ENCODE measurements around the gene IKZF2. TPM values are rescaled to one million over a fixed set of nuclear protein-coding genes. Genes with fewer than 3 reads are reported as not detected.

The IKZF2 gene
- total and polyA plus RNA-seq, 2 experiments from 2014 or later, result 2.6 to 10.1 TPM

DNA sequence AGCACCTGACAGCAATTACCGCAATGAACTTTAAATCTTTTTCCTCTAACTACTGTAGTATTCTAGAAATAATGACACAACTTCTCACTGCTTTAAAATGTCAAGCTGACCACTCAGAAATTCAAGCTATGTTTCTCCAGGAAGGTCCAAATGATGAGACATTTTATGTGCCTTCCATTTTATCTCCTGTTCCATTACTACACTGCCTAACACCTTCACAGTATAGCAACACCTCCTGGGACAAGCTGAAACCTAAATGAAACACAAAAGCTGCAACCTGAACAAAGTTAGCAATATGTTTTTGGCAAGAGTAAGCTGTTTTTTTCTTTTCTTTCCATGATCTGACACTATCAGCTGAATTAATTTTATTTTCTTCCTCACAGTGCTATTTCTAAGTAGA lies 81.9 kb downstream of the IKZF2 start:
- H3K4me2 ChIP-seq, result no peak overlapping the region
- H2AFZ ChIP-seq, result no peak overlapping the region
- no peaks in the 10 kb centered on the region for H3K27me3 ChIP-seq (ENCODE audit: insufficient read depth)
- no peaks in the 10 kb centered on the region for H3K36me3 Mint-ChIP-seq (ENCODE audit: low read depth)
- no peak for TF ChIP-seq STAT1 (IDR thresholded peaks at IDR 0.05; ENCODE audit: unreplicated experiment)
- TF ChIP-seq, protein P1, sequence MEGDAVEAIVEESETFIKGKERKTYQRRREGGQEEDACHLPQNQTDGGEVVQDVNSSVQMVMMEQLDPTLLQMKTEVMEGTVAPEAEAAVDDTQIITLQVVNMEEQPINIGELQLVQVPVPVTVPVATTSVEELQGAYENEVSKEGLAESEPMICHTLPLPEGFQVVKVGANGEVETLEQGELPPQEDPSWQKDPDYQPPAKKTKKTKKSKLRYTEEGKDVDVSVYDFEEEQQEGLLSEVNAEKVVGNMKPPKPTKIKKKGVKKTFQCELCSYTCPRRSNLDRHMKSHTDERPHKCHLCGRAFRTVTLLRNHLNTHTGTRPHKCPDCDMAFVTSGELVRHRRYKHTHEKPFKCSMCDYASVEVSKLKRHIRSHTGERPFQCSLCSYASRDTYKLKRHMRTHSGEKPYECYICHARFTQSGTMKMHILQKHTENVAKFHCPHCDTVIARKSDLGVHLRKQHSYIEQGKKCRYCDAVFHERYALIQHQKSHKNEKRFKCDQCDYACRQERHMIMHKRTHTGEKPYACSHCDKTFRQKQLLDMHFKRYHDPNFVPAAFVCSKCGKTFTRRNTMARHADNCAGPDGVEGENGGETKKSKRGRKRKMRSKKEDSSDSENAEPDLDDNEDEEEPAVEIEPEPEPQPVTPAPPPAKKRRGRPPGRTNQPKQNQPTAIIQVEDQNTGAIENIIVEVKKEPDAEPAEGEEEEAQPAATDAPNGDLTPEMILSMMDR (conservative IDR thresholded peaks at IDR 0.05; ENCODE audit: low read depth in 2 of 2), result no peak
- no peak for TF ChIP-seq POLR2AphosphoS5 (IDR thresholded peaks at IDR 0.05; ENCODE audit: low read depth)
- TF ChIP-seq, protein P2, sequence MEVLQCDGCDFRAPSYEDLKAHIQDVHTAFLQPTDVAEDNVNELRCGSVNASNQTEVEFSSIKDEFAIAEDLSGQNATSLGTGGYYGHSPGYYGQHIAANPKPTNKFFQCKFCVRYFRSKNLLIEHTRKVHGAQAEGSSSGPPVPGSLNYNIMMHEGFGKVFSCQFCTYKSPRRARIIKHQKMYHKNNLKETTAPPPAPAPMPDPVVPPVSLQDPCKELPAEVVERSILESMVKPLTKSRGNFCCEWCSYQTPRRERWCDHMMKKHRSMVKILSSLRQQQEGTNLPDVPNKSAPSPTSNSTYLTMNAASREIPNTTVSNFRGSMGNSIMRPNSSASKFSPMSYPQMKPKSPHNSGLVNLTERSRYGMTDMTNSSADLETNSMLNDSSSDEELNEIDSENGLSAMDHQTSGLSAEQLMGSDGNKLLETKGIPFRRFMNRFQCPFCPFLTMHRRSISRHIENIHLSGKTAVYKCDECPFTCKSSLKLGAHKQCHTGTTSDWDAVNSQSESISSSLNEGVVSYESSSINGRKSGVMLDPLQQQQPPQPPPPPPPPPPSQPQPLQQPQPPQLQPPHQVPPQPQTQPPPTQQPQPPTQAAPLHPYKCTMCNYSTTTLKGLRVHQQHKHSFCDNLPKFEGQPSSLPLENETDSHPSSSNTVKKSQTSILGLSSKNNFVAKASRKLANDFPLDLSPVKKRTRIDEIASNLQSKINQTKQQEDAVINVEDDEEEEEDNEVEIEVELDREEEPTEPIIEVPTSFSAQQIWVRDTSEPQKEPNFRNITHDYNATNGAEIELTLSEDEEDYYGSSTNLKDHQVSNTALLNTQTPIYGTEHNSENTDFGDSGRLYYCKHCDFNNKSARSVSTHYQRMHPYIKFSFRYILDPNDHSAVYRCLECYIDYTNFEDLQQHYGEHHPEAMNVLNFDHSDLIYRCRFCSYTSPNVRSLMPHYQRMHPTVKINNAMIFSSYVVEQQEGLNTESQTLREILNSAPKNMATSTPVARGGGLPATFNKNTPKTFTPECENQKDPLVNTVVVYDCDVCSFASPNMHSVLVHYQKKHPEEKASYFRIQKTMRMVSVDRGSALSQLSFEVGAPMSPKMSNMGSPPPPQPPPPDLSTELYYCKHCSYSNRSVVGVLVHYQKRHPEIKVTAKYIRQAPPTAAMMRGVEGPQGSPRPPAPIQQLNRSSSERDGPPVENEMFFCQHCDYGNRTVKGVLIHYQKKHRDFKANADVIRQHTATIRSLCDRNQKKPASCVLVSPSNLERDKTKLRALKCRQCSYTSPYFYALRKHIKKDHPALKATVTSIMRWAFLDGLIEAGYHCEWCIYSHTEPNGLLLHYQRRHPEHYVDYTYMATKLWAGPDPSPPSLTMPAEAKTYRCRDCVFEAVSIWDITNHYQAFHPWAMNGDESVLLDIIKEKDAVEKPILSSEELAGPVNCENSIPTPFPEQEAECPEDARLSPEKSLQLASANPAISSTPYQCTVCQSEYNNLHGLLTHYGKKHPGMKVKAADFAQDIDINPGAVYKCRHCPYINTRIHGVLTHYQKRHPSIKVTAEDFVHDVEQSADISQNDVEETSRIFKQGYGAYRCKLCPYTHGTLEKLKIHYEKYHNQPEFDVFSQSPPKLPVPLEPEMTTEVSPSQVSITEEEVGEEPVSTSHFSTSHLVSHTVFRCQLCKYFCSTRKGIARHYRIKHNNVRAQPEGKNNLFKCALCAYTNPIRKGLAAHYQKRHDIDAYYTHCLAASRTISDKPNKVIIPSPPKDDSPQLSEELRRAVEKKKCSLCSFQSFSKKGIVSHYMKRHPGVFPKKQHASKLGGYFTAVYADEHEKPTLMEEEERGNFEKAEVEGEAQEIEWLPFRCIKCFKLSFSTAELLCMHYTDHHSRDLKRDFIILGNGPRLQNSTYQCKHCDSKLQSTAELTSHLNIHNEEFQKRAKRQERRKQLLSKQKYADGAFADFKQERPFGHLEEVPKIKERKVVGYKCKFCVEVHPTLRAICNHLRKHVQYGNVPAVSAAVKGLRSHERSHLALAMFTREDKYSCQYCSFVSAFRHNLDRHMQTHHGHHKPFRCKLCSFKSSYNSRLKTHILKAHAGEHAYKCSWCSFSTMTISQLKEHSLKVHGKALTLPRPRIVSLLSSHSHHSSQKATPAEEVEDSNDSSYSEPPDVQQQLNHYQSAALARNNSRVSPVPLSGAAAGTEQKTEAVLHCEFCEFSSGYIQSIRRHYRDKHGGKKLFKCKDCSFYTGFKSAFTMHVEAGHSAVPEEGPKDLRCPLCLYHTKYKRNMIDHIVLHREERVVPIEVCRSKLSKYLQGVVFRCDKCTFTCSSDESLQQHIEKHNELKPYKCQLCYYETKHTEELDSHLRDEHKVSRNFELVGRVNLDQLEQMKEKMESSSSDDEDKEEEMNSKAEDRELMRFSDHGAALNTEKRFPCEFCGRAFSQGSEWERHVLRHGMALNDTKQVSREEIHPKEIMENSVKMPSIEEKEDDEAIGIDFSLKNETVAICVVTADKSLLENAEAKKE (CRISPR knock-in tag; IDR thresholded peaks at IDR 0.05), result no peak
- no peak for TF ChIP-seq ZNF114 (CRISPR knock-in tag; IDR thresholded peaks at IDR 0.05)
- no peak for TF ChIP-seq CREB1 (CRISPR knock-in tag; IDR thresholded peaks at IDR 0.05; ENCODE audit: low read depth)
- TF ChIP-seq, protein P3, sequence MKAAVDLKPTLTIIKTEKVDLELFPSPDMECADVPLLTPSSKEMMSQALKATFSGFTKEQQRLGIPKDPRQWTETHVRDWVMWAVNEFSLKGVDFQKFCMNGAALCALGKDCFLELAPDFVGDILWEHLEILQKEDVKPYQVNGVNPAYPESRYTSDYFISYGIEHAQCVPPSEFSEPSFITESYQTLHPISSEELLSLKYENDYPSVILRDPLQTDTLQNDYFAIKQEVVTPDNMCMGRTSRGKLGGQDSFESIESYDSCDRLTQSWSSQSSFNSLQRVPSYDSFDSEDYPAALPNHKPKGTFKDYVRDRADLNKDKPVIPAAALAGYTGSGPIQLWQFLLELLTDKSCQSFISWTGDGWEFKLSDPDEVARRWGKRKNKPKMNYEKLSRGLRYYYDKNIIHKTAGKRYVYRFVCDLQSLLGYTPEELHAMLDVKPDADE (IDR thresholded peaks at IDR 0.05), result no peak
- no peak for TF ChIP-seq ZNF331 (CRISPR knock-in tag; IDR thresholded peaks at IDR 0.05; ENCODE audit: low read depth)
- TF ChIP-seq JUNB (IDR thresholded peaks at IDR 0.05; ENCODE audit: unreplicated experiment), result no peak
- TF ChIP-seq NANOG (IDR thresholded peaks at IDR 0.05; ENCODE audit: borderline replicate concordance), result no peak
- TF ChIP-seq, protein P4, sequence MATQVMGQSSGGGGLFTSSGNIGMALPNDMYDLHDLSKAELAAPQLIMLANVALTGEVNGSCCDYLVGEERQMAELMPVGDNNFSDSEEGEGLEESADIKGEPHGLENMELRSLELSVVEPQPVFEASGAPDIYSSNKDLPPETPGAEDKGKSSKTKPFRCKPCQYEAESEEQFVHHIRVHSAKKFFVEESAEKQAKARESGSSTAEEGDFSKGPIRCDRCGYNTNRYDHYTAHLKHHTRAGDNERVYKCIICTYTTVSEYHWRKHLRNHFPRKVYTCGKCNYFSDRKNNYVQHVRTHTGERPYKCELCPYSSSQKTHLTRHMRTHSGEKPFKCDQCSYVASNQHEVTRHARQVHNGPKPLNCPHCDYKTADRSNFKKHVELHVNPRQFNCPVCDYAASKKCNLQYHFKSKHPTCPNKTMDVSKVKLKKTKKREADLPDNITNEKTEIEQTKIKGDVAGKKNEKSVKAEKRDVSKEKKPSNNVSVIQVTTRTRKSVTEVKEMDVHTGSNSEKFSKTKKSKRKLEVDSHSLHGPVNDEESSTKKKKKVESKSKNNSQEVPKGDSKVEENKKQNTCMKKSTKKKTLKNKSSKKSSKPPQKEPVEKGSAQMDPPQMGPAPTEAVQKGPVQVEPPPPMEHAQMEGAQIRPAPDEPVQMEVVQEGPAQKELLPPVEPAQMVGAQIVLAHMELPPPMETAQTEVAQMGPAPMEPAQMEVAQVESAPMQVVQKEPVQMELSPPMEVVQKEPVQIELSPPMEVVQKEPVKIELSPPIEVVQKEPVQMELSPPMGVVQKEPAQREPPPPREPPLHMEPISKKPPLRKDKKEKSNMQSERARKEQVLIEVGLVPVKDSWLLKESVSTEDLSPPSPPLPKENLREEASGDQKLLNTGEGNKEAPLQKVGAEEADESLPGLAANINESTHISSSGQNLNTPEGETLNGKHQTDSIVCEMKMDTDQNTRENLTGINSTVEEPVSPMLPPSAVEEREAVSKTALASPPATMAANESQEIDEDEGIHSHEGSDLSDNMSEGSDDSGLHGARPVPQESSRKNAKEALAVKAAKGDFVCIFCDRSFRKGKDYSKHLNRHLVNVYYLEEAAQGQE (IDR thresholded peaks at IDR 0.05; ENCODE audit: unreplicated experiment), result no peak
- TF ChIP-seq EZH2 (IDR thresholded peaks at IDR 0.05; ENCODE audit: low read depth, unreplicated experiment), result no peak
- TF ChIP-seq EZH2phosphoT487 (IDR thresholded peaks at IDR 0.05; ENCODE audit: unreplicated experiment), result no peak
- H4K20me1 ChIP-seq (replicated peaks; ENCODE audit: insufficient read depth), result no peaks in the 10 kb centered on the region
- H3K27ac ChIP-seq (ENCODE audit: low read depth), result peak overlapping the region; percentile 16; the same call in 1 of the 2 replicates
- no peaks in the 10 kb centered on the region for H3K27me3 Mint-ChIP-seq (ENCODE audit: insufficient read depth, low read depth, poor library complexity)
- H3K4me1 ChIP-seq (ENCODE audit: insufficient read depth), result peaks cover 24% of the 10 kb centered on the region
- H3K9me2 ChIP-seq (ENCODE audit: insufficient read depth), result no peaks in the 10 kb centered on the region
- peak; percentile 16; the same call in 2 of the 3 replicates for ATAC-seq
- H3K4me1 Mint-ChIP-seq, result peaks cover 28% of the 10 kb centered on the region
- no peaks in the 10 kb centered on the region for H3K36me3 ChIP-seq (ENCODE audit: insufficient read depth)
- DNase-seq (ENCODE audit: low spot score), result no peak
- H3K27ac Mint-ChIP-seq, result peak overlapping the region; percentile 59
- no peaks in the 10 kb centered on the region for H3K9me3 Mint-ChIP-seq
- no peaks in the 10 kb centered on the region for H3F3A ChIP-seq (replicated peaks; ENCODE audit: low read depth)
- no peak overlapping the region for H3K4me3 Mint-ChIP-seq
- H3K79me2 ChIP-seq (replicated peaks; ENCODE audit: insufficient read depth), result no peaks in the 10 kb centered on the region
- no peak overlapping the region for H3K4me3 ChIP-seq
